ENCODE measurements around the gene SOWAHA.

The SOWAHA gene

GRCh38 chr5:132812781-132813598 is at the start of gene SOWAHA:
Gene SOWAHA (plus strand): TSS chr5:132813302. CDS start chr5:132813622, 320 bp downstream.
- CTCF ChIA-PET, result interaction anchor here (0.5 to 1.4 kb wide), 3 partner anchors 32 to 78 kb away, joined by 3 to 5 read pairs (median 3); no protein-coding TSS in a partner anchor
- H3K27ac ChIP-seq, result no peak within 1 kb of the TSS
- no peak for TF ChIP-seq CTCF (conservative IDR thresholded peaks at IDR 0.05; ENCODE audit: low read depth)
- DNase-seq (ENCODE audit: low spot score), result peak; percentile 44
- POLR2A ChIA-PET (ENCODE audit: low non-redundant PET), result no interaction called here

GRCh38 chr5:132764051-132764450 is 49.1 kb upstream of the SOWAHA start:
- CTCF ChIA-PET, result interaction anchor here (0.7 kb wide), 1 partner anchor 32 kb away, joined by 3 read pairs; no protein-coding TSS in a partner anchor
- no peak for TF ChIP-seq CTCF (conservative IDR thresholded peaks at IDR 0.05; ENCODE audit: low read depth)
- H3K27ac ChIP-seq, result no peak overlapping the region
- POLR2A ChIA-PET (ENCODE audit: low non-redundant PET), result no interaction called here
- no peak for DNase-seq (ENCODE audit: low spot score)

- ChIA-PET CTCF (interaction anchor here (0.6 kb wide), 1 partner anchor 10 kb away, joined by 4 read pairs; no protein-coding TSS in a partner anchor), POLR2A (ENCODE audit: low non-redundant PET) (no interaction called here)
- no peak for DNase-seq (ENCODE audit: low spot score)
- no peak for TF ChIP-seq CTCF (conservative IDR thresholded peaks at IDR 0.05; ENCODE audit: low read depth)
- no peak overlapping the region for H3K27ac ChIP-seq
These were observed 48.3 kb upstream of the SOWAHA start for GRCh38 chr5:132764671-132765238.

GRCh38 chr5:132765311-132766019 is 47.6 kb upstream of the SOWAHA start:
- no peak for DNase-seq (ENCODE audit: low spot score)
- TF ChIP-seq CTCF (conservative IDR thresholded peaks at IDR 0.05; ENCODE audit: low read depth), result no peak
- CTCF ChIA-PET, result interaction anchor here (0.5 to 0.8 kb wide), 4 partner anchors 9 to 658 kb away, joined by 3 to 4 read pairs (median 4); no protein-coding TSS in a partner anchor
- peak overlapping the region; percentile 10 for H3K27ac ChIP-seq
- POLR2A ChIA-PET (ENCODE audit: low non-redundant PET), result interaction anchor here (0.6 kb wide), 1 partner anchor 76 kb away, joined by 4 read pairs; no protein-coding TSS in a partner anchor

GRCh38 chr5:132766020-132766805 is 46.9 kb upstream of the SOWAHA start:
- POLR2A ChIA-PET (ENCODE audit: low non-redundant PET), result interaction anchor here (0.6 kb wide), 1 partner anchor 76 kb away, joined by 4 read pairs; no protein-coding TSS in a partner anchor
- H3K27ac ChIP-seq, result peak overlapping the region; percentile 10; the same call in 1 of the 2 replicates
- CTCF ChIA-PET, result interaction anchor here (0.6 to 1.1 kb wide), 3 partner anchors 10 to 257 kb away, joined by 3 to 4 read pairs (median 4); no protein-coding TSS in a partner anchor
- no peak for TF ChIP-seq CTCF (conservative IDR thresholded peaks at IDR 0.05; ENCODE audit: low read depth)
- DNase-seq (ENCODE audit: low spot score), result no peak

Measured in RWPE1 (cell line).